ENCODE data around the gene TSC2.

TSC2 gene

DNA sequence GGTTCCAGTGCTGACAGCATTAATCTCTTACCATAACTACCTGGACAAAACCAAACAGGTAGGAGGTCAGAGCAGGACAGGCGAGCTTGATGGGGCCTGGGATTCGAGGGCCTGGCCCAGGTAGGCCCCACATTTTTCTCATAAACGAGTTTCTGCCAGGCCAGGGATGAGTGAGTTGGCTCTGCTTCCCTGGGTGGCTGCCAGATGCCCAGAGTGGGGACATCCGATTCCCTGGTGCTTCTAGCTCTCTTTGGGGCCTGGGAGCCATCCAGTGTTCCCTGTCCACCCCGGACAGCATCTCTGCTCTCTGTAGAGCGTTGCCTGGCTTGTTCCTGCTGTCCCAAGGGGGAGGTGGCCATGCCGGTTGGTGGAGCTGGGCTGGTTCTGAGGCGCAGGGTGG, 25.1 kb downstream of the TSC2 start:
- DNase-seq, result no peak

- no peak for DNase-seq
Measured at GRCh38 chr16:2074071-2074470, 26.3 kb downstream of the TSC2 start.

GRCh38 chr16:2075631-2076030, 27.8 kb downstream of the TSC2 start:
- no peak for DNase-seq

DNA sequence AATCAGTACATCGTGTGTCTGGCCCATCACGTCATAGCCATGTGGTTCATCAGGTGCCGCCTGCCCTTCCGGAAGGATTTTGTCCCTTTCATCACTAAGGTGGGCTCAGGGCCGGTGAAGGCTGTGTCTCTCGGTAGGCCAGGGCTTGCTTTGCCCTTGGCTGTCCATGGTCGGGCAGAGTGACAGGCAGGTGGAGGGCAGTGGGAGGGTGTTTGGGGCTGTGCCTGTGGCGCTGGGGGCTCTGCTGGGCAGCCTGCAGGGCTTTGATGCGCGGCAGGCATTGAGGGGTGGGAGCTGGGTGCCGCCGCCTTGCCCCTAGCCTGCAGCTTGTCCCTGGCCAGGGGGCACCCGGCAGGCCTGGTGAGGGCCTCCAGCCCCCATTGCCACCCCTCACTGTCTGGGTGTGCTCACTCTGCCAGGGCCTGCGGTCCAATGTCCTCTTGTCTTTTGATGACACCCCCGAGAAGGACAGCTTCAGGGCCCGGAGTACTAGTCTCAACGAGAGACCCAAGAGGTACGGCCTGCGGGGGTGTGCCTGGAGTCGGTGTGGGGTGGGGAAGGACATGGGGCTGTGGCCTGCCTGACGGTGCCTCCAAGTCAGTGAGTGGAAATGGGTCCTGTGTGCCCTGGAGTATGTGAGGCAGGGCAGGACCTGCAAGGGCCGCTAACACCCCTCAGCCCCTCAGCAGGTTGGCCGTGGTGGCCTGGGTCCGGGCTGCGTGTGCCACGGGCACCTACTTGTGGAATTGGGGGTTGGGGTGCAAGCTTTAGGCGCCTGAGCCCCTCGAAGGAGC, 28.5 kb downstream of the TSC2 start:
- no peak for DNase-seq

DNA sequence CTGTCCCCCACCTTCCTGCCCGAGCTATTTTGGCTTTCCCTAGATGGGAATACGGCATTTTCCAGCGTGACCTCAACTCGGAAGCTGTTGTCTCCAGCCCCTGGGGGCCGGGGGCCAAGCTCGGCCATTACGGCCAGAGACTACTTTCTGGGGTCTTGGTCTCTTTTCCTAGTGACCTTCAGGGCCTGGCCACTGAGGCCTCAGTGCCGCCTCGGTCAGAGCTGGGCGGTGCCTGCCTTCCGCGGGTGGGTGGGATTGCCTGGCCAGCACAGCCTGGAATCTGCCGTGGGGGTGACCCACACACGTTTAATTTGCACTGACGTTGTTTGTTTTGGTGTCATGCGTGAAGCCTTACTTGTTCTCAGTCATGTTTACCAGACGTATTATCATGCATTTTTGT, 29.2 kb downstream of the TSC2 start:
- DNase-seq, result no peak

- no peak for DNase-seq
Measured at GRCh38 chr16:2077696-2078095, 29.9 kb downstream of the TSC2 start.

DNA sequence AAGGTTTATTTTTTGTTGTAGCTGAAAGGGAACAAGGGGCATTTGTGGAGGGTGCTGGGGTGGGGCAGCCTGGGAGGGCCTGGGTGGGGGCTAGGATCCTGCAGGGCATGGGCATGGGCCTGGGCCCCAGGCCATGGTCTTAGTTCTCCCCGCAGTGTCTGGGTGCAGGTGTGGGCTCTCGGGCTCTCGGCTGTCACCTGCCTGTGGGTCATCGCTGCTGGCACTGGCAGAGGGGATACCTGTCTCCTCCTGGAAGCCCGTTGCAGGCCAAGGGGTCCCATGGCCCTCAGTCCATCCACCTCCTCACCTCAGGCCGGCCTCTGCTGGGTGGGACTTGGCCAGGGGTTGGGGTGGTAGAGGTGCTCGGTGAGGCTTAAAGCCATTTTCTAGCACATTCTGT, 30.3 kb downstream of the TSC2 start:
- DNase-seq, result no peak

GRCh38 chr16:2078691-2079090, 30.9 kb downstream of the TSC2 start:
- DNase-seq, result no peak

DNA sequence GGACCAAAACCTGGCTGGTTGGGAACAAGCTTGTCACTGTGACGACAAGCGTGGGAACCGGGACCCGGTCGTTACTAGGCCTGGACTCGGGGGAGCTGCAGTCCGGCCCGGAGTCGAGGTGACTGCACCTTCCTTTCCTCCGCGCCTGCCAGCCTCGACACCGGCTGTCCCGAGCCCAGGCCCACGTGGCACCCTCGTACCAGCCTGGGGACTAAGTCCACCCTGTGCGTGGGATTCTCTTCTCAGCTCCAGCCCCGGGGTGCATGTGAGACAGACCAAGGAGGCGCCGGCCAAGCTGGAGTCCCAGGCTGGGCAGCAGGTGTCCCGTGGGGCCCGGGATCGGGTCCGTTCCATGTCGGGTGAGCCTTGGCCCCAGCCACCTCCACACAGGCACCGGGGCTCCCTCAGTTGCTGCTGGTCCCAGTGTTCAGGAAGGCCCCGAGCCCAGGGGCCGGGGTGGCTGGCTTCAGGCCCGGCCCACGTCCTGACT, 31.6 kb downstream of the TSC2 start:
- DNase-seq, result no peak

DNA sequence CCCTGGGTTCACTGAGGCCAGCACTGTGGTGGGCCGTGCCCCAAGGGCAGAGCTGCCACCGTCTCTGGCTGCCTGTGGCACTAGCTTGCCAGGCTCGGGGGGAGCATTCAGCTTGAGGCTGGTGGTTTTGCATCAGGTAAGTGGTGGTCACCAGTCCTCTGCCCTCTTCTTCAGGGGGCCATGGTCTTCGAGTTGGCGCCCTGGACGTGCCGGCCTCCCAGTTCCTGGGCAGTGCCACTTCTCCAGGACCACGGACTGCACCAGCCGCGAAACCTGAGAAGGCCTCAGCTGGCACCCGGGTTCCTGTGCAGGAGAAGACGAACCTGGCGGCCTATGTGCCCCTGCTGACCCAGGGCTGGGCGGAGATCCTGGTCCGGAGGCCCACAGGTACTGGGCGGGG, 32.2 kb downstream of the TSC2 start:
- no peak for DNase-seq

- DNase-seq, result no peak
Measured at GRCh38 chr16:2081201-2082084, 33.7 kb downstream of the TSC2 start.

- no peak for DNase-seq
Measured at GRCh38 chr16:2082171-2082982, 34.6 kb downstream of the TSC2 start.

- DNase-seq, result no peak
Measured at GRCh38 chr16:2082983-2083364, 35.2 kb downstream of the TSC2 start.

- DNase-seq, result no peak
Measured at GRCh38 chr16:2083409-2083808, 35.6 kb downstream of the TSC2 start.

GRCh38 chr16:2083876-2084780, 36.3 kb downstream of the TSC2 start:
- no peak for DNase-seq

DNA sequence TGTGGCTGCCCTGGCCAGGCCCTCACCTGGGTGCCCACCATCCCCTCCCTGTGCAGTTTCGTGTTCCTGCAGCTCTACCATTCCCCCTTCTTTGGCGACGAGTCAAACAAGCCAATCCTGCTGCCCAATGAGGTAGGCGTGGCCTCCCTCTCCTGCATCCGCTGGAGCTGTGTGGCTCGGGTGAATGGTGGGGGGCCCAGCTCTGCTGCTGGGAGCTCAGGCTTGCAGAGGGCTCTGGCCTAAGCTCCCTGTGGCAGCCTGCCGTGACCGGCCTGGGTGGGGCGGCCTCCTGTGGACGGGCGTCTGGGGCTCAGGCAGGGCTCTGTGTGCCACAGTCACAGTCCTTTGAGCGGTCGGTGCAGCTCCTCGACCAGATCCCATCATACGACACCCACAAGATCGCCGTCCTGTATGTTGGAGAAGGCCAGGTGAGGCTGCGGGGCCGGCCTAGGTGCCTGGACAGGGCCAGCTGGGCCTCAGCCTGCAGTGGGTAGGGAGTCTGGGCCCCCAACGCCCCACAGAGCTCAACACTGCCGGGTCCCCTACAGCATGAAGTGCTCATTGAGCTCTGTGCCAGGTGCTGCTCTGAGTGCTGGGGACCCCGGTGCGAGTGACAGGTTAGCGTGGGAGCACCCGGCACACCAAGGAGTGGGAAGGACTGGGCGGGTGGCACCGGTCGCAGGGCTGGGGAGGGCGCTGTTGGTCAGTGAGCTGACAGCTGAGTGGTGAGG, 37.3 kb downstream of the TSC2 start:
- no peak for DNase-seq

GRCh38 chr16:2085669-2086068, 37.9 kb downstream of the TSC2 start:
- DNase-seq, result no peak

- no peak for DNase-seq
Measured at GRCh38 chr16:2086106-2086742, 38.4 kb downstream of the TSC2 start.

GRCh38 chr16:2086812-2087747, 39.3 kb downstream of the TSC2 start:
- DNase-seq, result no peak
